HCT116 (cell line): Measurements from ENCODE around the gene POLDIP2. TPM values are rescaled to one million over a fixed set of nuclear protein-coding genes. Genes with fewer than 3 reads are reported as not detected.

Source experiments
- ATAC-seq: fragments of 200-7000 bp; cut with Tn5 transposase; 2 replicates; pipeline ENCODE4 v1.9.1; 2020; ENCODE audit warnings: mild to moderate bottlenecking, moderate library complexity
- BruUV-seq: library from RNA; stranded (reverse); fragments of 400-500 nt; replicated peaks from 2 replicates; lab custom pipeline; 2021; lab: Mats Ljungman, UMichigan
- CTCF ChIA-PET: fragments of 300-600 bp; sonication (Branson Sonifier 250); formaldehyde crosslinking; loops from one replicate; lab custom pipeline; 2021; ENCODE audit warnings: antibody characterized with exemption; lab: Charles Lee
- POLR2A ChIA-PET: fragments of 300-600, 350-600 bp; sonication (Branson Sonifier 250); formaldehyde crosslinking; loops from one replicate; lab custom pipeline; 2021; ENCODE audit warnings: antibody characterized with exemption; lab: Charles Lee
- RAD21 ChIA-PET, 2 experiments: fragments of 300-600 bp; sonication (Branson Sonifier 250); formaldehyde crosslinking; loops; one replicate each; lab custom pipeline; 2023; ENCODE audit warnings: low total read pairs in 2 of 2; ENCODE audit not compliant: uncharacterized antibody in 2 of 2, unreplicated experiment in 2 of 2, low non-redundant PET in 1 of 2; lab: Charles Lee
- DNase-seq: peaks from one replicate; pipeline ENCODE4 v3.0.0-alpha.2; 2010; ENCODE audit warnings: low read depth, low spot score
- H2AFZ ChIP-seq: fragments of 200-600 bp; shearing (Covaris generic), sonication (generic); 2 replicates; pipeline ENCODE4 v1.6.1; 2017; ENCODE audit warnings: low read depth, mixed run types, mixed read lengths, antibody characterized with exemption, low read length; ENCODE audit not compliant: poor library complexity, severe bottlenecking
- H3K27ac ChIP-seq: 2 replicates; pipeline ENCODE4 v1.5.1; 2012; ENCODE audit warnings: low read depth, low read length
- H3K27me3 ChIP-seq: fragments of 200-600 bp; sonication (generic); 2 replicates; pipeline ENCODE4 v1.6.1; 2016; ENCODE audit warnings: mixed run types, low read length, mixed read lengths; ENCODE audit not compliant: insufficient read depth
- H3K36me3 ChIP-seq, 2 experiments: fragments of 200-500 bp in 1 of 2; fragments of 200-600 bp in 1 of 2; sonication (Bioruptor generic) in 1 of 2; sonication (generic) in 1 of 2; 2 replicates each; pipeline versions ENCODE4 v1.5.1 to v1.6.1; 2014 to 2016; ENCODE audit warnings: low read length in 2 of 2, inconsistent platforms in 1 of 2, mixed read lengths in 1 of 2, mixed run types in 1 of 2; ENCODE audit not compliant: insufficient read depth in 2 of 2, control insufficient read depth in 1 of 2
- H3K4me1 ChIP-seq, 2 experiments: fragments of 200-600 bp in 1 of 2; sonication (generic) in 1 of 2; 2 replicates each; pipeline versions ENCODE4 v1.5.1 to v1.6.1; 2012 to 2017; ENCODE audit warnings: low read length in 2 of 2, inconsistent platforms in 1 of 2, mild to moderate bottlenecking in 1 of 2, mixed read lengths in 1 of 2, mixed run types in 1 of 2, moderate library complexity in 1 of 2; ENCODE audit not compliant: insufficient read depth in 2 of 2, control insufficient read depth in 1 of 2
- H3K4me2 ChIP-seq: fragments of 200-600 bp; sonication (generic); 2 replicates; pipeline ENCODE4 v1.6.1; 2017; ENCODE audit warnings: mixed run types, low read length, mixed read lengths
- H3K4me3 ChIP-seq, 2 experiments: fragments of 200-600 bp in 1 of 2; sonication (generic) in 1 of 2; replicated peaks in 1 of 2; 2 replicates each; pipeline ENCODE4 v1.5.1; 2011 to 2016; ENCODE audit warnings: low read length in 2 of 2, control low read depth in 1 of 2, low read depth in 1 of 2, mild to moderate bottlenecking in 1 of 2, mixed read lengths in 1 of 2, mixed run types in 1 of 2
- H3K79me2 ChIP-seq: fragments of 200-600 bp; sonication (generic); 2 replicates; pipeline ENCODE4 v1.6.1; 2017; ENCODE audit warnings: mild to moderate bottlenecking, mixed run types, low read length, moderate library complexity, mixed read lengths; ENCODE audit not compliant: insufficient read depth
- H3K9ac ChIP-seq: fragments of 200-600 bp; sonication (generic); 2 replicates; pipeline ENCODE4 v1.6.1; 2016; ENCODE audit warnings: low read length, mixed read lengths
- H3K9me2 ChIP-seq: fragments of 200-600 bp; sonication (generic), shearing (Covaris generic); 2 replicates; pipeline ENCODE4 v1.6.1; 2017; ENCODE audit warnings: mixed run types, mild to moderate bottlenecking, moderate library complexity; ENCODE audit not compliant: insufficient read depth
- H3K9me3 ChIP-seq, 2 experiments: fragments of 200-500 bp in 1 of 2; fragments of 200-600 bp in 1 of 2; sonication (Bioruptor generic) in 1 of 2; sonication (generic) in 1 of 2; 2 replicates each; pipeline ENCODE4 v1.6.1; 2014 to 2017; ENCODE audit warnings: low read length in 2 of 2, mixed read lengths in 2 of 2, inconsistent platforms in 1 of 2, low read depth in 1 of 2, mild to moderate bottlenecking in 1 of 2, mixed run types in 1 of 2, moderate library complexity in 1 of 2; ENCODE audit not compliant: control insufficient read depth in 1 of 2, insufficient read depth in 1 of 2
- H4K20me1 ChIP-seq: fragments of 200-600 bp; sonication (generic), shearing (Covaris generic); 2 replicates; pipeline ENCODE4 v1.6.1; 2017; ENCODE audit warnings: mixed run types, mild to moderate bottlenecking, moderate library complexity; ENCODE audit not compliant: insufficient read depth
- CBX3 ChIP-seq: IDR thresholded peaks from 2 replicates; pipeline ENCODE4 v1.6.1; 2012; ENCODE audit warnings: low read depth
- CEBPB ChIP-seq: IDR thresholded peaks from 2 replicates; pipeline ENCODE4 v1.6.1; 2012; ENCODE audit warnings: low read depth
- EGR1 ChIP-seq: IDR thresholded peaks from 2 replicates; pipeline ENCODE4 v1.6.1; 2012; ENCODE audit warnings: low read depth
- ELF1 ChIP-seq: IDR thresholded peaks from 2 replicates; pipeline ENCODE4 v1.6.1; 2012; ENCODE audit warnings: low read depth, borderline replicate concordance
- EZH2 ChIP-seq: fragments of 200-600 bp; sonication (generic); IDR thresholded peaks from 2 replicates; pipeline ENCODE4 v1.6.1; 2017; ENCODE audit warnings: antibody characterized with exemption, mixed run types
- EZH2phosphoT487 ChIP-seq: fragments of 200-600 bp; IDR thresholded peaks from 2 replicates; pipeline ENCODE4 v1.6.1; 2018; ENCODE audit warnings: antibody characterized with exemption, borderline replicate concordance
- RAD21 ChIP-seq: IDR thresholded peaks from 2 replicates; pipeline ENCODE4 v1.6.1; 2012; ENCODE audit warnings: low read depth, mild to moderate bottlenecking
- SIN3A ChIP-seq: IDR thresholded peaks from 2 replicates; pipeline ENCODE4 v1.6.1; 2012; ENCODE audit warnings: low read depth
- YY1 ChIP-seq: IDR thresholded peaks from 2 replicates; pipeline ENCODE4 v1.6.1; 2011; ENCODE audit warnings: low read length, low read depth, moderate library complexity, mild to moderate bottlenecking; ENCODE audit not compliant: insufficient replicate concordance; ENCODE audit errors: extremely low read depth
- ZFX ChIP-seq: fragments of 450-650 bp; IDR thresholded peaks from 2 replicates; pipeline ENCODE4 v1.6.1; 2017
- ZNF274 ChIP-seq: fragments of 200-500 bp; sonication (Bioruptor generic); IDR thresholded peaks from 2 replicates; pipeline ENCODE4 v1.6.1; 2014; ENCODE audit warnings: mild to moderate bottlenecking, low read depth, low read length, inconsistent platforms
- intact Hi-C: fragments of 100-400 bp; cut with micrococcal nuclease; formaldehyde crosslinking; loops from 2 replicates; pipeline ENCODE4 v1.10.0; 2022
- total RNA-seq: library from RNA; stranded (reverse); gene quantifications from one replicate; pipeline ENCODE4 v1.2.1, GENCODE V29; 2021; ENCODE audit not compliant: unreplicated experiment
- TF ChIP-seq, protein P1 (sequence below): IDR thresholded peaks from 2 replicates; pipeline ENCODE4 v1.6.1; 2012
- TF ChIP-seq, protein P2 (sequence below): IDR thresholded peaks from 2 replicates; pipeline ENCODE4 v1.6.1; 2011; ENCODE audit warnings: mild to moderate bottlenecking, low read length, moderate library complexity; ENCODE audit not compliant: insufficient replicate concordance; ENCODE audit errors: extremely low read depth
- TF ChIP-seq, protein P3 (sequence below): IDR thresholded peaks from 2 replicates; pipeline ENCODE4 v1.6.1; 2012; ENCODE audit warnings: low read depth

POLDIP2 gene
- total RNA-seq, 1 experiment from 2014 or later: 78.0 TPM

DNA sequence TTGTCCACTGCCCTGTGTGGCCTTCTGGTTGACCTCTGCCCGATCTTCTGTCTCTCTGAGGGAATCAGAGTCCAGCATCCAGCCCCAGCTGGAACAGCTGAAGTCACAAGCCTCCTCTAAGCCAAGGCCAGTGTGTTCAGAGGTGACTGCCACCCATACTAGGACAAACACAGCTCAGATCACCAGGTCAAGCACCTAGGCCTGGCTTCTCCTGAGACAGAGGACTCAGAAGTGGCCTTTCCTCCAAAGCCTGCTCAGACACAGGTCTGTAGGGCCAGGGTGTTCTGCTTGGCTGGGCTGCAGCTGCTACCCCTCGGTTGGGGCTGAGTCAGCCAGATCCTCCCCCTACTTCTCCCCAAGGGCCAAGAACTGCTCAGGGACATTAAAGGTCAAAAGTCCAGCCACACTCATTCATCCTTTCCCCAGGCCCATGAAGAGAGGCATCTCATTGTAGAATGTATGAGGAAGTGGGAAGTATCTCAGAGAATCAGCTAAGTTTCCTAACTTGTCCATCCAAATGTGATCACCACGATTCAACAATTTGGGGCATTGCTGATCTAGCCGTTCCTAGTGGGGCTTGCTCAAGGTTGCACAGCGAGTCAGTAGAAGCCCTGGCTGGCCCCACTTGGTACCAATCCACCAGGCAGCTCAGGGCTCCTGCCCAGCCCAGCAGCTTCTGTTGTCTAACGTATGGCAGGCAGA is 41.1 kb upstream of the POLDIP2 start:
- H3K4me3 ChIP-seq: no peak overlapping the region
- ATAC-seq (no peak), DNase-seq (no peak)
- no peak overlapping the region for H3K4me2 ChIP-seq
- H3K9ac ChIP-seq: no peak overlapping the region
- POLR2A ChIA-PET: no interaction called here
- no peaks in the 10 kb centered on the region for H3K27me3 ChIP-seq
- H3K4me1 ChIP-seq: no peaks in the 10 kb centered on the region
- H2AFZ ChIP-seq: no peak overlapping the region
- no peak overlapping the region for H3K27ac ChIP-seq
- H3K9me3 ChIP-seq: no peaks in the 10 kb centered on the region
- TF ChIP-seq, protein P1, sequence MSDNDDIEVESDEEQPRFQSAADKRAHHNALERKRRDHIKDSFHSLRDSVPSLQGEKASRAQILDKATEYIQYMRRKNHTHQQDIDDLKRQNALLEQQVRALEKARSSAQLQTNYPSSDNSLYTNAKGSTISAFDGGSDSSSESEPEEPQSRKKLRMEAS: no peak
- TF ChIP-seq RAD21 (no peak), CEBPB (no peak), ZNF274 (no peak), EZH2phosphoT487 (no peak), YY1 (no peak), ELF1 (no peak), ZFX (no peak), EGR1 (no peak), SIN3A (no peak), EZH2 (no peak), CBX3 (no peak)
- TF ChIP-seq, protein P2, sequence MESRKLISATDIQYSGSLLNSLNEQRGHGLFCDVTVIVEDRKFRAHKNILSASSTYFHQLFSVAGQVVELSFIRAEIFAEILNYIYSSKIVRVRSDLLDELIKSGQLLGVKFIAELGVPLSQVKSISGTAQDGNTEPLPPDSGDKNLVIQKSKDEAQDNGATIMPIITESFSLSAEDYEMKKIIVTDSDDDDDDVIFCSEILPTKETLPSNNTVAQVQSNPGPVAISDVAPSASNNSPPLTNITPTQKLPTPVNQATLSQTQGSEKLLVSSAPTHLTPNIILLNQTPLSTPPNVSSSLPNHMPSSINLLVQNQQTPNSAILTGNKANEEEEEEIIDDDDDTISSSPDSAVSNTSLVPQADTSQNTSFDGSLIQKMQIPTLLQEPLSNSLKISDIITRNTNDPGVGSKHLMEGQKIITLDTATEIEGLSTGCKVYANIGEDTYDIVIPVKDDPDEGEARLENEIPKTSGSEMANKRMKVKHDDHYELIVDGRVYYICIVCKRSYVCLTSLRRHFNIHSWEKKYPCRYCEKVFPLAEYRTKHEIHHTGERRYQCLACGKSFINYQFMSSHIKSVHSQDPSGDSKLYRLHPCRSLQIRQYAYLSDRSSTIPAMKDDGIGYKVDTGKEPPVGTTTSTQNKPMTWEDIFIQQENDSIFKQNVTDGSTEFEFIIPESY: no peak
- TF ChIP-seq, protein P3, sequence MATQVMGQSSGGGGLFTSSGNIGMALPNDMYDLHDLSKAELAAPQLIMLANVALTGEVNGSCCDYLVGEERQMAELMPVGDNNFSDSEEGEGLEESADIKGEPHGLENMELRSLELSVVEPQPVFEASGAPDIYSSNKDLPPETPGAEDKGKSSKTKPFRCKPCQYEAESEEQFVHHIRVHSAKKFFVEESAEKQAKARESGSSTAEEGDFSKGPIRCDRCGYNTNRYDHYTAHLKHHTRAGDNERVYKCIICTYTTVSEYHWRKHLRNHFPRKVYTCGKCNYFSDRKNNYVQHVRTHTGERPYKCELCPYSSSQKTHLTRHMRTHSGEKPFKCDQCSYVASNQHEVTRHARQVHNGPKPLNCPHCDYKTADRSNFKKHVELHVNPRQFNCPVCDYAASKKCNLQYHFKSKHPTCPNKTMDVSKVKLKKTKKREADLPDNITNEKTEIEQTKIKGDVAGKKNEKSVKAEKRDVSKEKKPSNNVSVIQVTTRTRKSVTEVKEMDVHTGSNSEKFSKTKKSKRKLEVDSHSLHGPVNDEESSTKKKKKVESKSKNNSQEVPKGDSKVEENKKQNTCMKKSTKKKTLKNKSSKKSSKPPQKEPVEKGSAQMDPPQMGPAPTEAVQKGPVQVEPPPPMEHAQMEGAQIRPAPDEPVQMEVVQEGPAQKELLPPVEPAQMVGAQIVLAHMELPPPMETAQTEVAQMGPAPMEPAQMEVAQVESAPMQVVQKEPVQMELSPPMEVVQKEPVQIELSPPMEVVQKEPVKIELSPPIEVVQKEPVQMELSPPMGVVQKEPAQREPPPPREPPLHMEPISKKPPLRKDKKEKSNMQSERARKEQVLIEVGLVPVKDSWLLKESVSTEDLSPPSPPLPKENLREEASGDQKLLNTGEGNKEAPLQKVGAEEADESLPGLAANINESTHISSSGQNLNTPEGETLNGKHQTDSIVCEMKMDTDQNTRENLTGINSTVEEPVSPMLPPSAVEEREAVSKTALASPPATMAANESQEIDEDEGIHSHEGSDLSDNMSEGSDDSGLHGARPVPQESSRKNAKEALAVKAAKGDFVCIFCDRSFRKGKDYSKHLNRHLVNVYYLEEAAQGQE: no peak
- RAD21 ChIA-PET: no interaction called here
- H3K9me2 ChIP-seq: no peaks in the 10 kb centered on the region
- H4K20me1 ChIP-seq: no peaks in the 10 kb centered on the region
- intact Hi-C loops: no loop called here
- CTCF ChIA-PET: no interaction called here
- peaks cover 14 to 21% of the 10 kb centered on the region in 2 experiments; a peak in 3 of 4 replicates for H3K36me3 ChIP-seq
- no TSS peak for BruUV-seq
- no peaks in the 10 kb centered on the region for H3K79me2 ChIP-seq
